Astrocyte (in vitro differentiated cells and primary cell): ENCODE data around the gene FSD1. TPM values are rescaled to one million over a fixed set of nuclear protein-coding genes. Genes with fewer than 3 reads are reported as not detected.

Source experiments
- DNase-seq: peaks from one replicate; pipeline ENCODE4 v3.0.0-alpha.2; 2010; ENCODE audit warnings: low read depth
- FAIRE-seq: peaks from 2 replicates; lab custom pipeline; 2011; peaks lifted over from hg19 to GRCh38; lab: Jason Lieb, UNC
- H2AFZ ChIP-seq: 2 replicates; pipeline ENCODE4 v1.6.0; 2012; ENCODE audit warnings: low read depth, low read length, inconsistent platforms
- H3K27ac ChIP-seq: 2 replicates; pipeline ENCODE4 v1.5.1; 2011; ENCODE audit warnings: low read depth, low read length, inconsistent platforms
- H3K27me3 ChIP-seq: 2 replicates; pipeline ENCODE4 v1.6.0; 2011; ENCODE audit warnings: low read length, inconsistent platforms; ENCODE audit not compliant: insufficient read depth
- H3K36me3 ChIP-seq: 2 replicates; pipeline ENCODE4 v1.5.1; 2011; ENCODE audit warnings: low read length, inconsistent platforms; ENCODE audit not compliant: insufficient read depth
- H3K4me1 ChIP-seq: 2 replicates; pipeline ENCODE4 v1.5.1; 2011; ENCODE audit warnings: low read length, inconsistent platforms; ENCODE audit not compliant: insufficient read depth
- H3K4me2 ChIP-seq: 2 replicates; pipeline ENCODE4 v1.6.0; 2012; ENCODE audit warnings: low read length, inconsistent platforms
- H3K4me3 ChIP-seq: 2 replicates; pipeline ENCODE4 v1.5.1; 2011; ENCODE audit warnings: low read depth, mild to moderate bottlenecking, low read length, inconsistent platforms; ENCODE audit not compliant: insufficient read depth
- H3K79me2 ChIP-seq: 2 replicates; pipeline ENCODE4 v1.6.0; 2012; ENCODE audit warnings: mild to moderate bottlenecking, low read length, inconsistent platforms; ENCODE audit not compliant: insufficient read depth
- H3K9ac ChIP-seq: 2 replicates; pipeline ENCODE4 v1.6.0; 2012; ENCODE audit warnings: mild to moderate bottlenecking, low read length, inconsistent platforms
- H3K9me3 ChIP-seq: 2 replicates; pipeline ENCODE4 v1.5.1; 2012; ENCODE audit warnings: low read depth, mild to moderate bottlenecking, low read length, inconsistent platforms; ENCODE audit not compliant: insufficient read depth
- H4K20me1 ChIP-seq: 2 replicates; pipeline ENCODE4 v1.6.0; 2012; ENCODE audit warnings: low read length, inconsistent platforms; ENCODE audit not compliant: insufficient read depth
- H3K27ac Mint-ChIP-seq: one replicate; pipeline ENCODE4 v1.8.0; 2021; ENCODE audit warnings: mild to moderate bottlenecking, mixed read lengths; ENCODE audit not compliant: unreplicated experiment
- H3K27me3 Mint-ChIP-seq: one replicate; pipeline ENCODE4 v1.8.0; 2021; ENCODE audit warnings: low read depth, mixed read lengths; ENCODE audit not compliant: unreplicated experiment
- H3K36me3 Mint-ChIP-seq: one replicate; pipeline ENCODE4 v1.8.0; 2021; ENCODE audit warnings: low read depth, mixed read lengths; ENCODE audit not compliant: unreplicated experiment
- H3K4me1 Mint-ChIP-seq: one replicate; pipeline ENCODE4 v1.8.0; 2021; ENCODE audit warnings: low read depth, mixed read lengths; ENCODE audit not compliant: unreplicated experiment
- H3K4me3 Mint-ChIP-seq: one replicate; pipeline ENCODE4 v1.8.0; 2021; ENCODE audit warnings: mild to moderate bottlenecking, moderate library complexity, mixed read lengths; ENCODE audit not compliant: unreplicated experiment
- H3K9me3 Mint-ChIP-seq: one replicate; pipeline ENCODE4 v1.8.0; 2021; ENCODE audit warnings: mild to moderate bottlenecking, mixed read lengths; ENCODE audit not compliant: unreplicated experiment
- EZH2 ChIP-seq: IDR thresholded peaks from 2 replicates; pipeline ENCODE4 v1.6.1; 2012; ENCODE audit warnings: mild to moderate bottlenecking, low read length, inconsistent platforms; ENCODE audit not compliant: insufficient read depth
- total RNA-seq: library from RNA; stranded (reverse); gene quantifications from 2 replicates; pipeline ENCODE4 v1.2.1, GENCODE V29; 2021
- TF ChIP-seq, protein P1 (sequence below): IDR thresholded peaks from 2 replicates; pipeline ENCODE4 v1.5.1; 2011; ENCODE audit warnings: low read depth, mild to moderate bottlenecking, inconsistent platforms, low read length, moderate library complexity; ENCODE audit not compliant: insufficient read depth

FSD1 gene
- total RNA-seq, 1 donor from 2014 or later: 15.1 TPM

DNA sequence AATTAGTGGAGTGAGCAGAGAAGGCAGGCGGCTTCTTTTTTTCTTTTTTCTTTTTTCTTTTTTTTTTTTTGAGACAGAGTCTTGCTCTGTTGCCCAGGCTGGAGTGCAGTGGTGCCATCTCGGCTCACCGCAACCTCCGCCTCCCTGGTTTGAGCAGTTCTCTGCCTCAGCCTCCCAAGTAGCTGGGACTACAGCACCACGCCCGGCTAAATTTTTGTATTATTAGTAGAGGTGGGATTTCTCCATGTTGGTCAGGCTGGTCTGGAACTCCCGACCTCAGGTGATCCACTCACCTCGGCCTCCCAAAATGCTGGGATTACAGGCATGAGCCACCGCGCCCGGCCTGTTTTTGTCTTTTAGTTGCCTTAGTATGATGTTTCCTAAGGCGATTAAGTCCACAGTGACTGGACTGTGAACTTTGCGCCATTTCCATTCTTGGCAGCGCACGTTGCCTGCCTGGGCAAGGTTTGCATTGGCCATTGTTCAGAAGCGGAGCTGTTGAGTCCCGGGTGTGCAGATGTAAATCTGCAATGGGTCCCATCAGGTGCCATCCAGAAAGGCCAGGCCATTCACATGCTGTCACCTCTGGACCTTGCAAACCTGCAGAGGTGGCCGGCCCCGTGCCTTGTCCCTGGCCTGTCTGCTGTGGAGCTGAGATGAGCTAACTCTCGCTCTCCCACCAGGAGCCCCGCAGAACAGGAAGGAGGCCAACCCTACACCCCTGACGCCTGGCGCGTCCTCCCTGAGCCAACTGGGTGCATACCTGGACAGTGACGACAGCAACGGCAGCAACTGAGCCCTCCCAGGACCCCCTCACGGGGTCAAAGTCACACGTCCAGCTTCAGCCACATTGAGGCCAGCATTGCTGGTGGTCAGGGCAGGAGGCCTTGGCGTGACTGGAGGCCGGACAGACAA is 36.2 kb upstream of the FSD1 start:
- Mint-ChIP-seq H3K27ac (no peak overlapping the region), H3K36me3 (peaks cover 12% of the 10 kb centered on the region), H3K4me3 (no peak overlapping the region), H3K9me3 (peaks cover 2% of the 10 kb centered on the region), H3K27me3 (no peaks in the 10 kb centered on the region), H3K4me1 (no peaks in the 10 kb centered on the region)
- Histone ChIP-seq H3K9me3 (no peaks in the 10 kb centered on the region), H3K79me2 (no peaks in the 10 kb centered on the region), H2AFZ (no peak overlapping the region), H3K27ac (no peak overlapping the region), H3K9ac (no peak overlapping the region), H3K4me2 (no peak overlapping the region), H4K20me1 (peaks cover 6% of the 10 kb centered on the region), H3K4me1 (no peaks in the 10 kb centered on the region), H3K4me3 (no peak overlapping the region), H3K36me3 (peaks cover 3% of the 10 kb centered on the region), H3K27me3 (no peaks in the 10 kb centered on the region)
- FAIRE-seq: no peak
- no peak for TF ChIP-seq EZH2
- TF ChIP-seq, protein P1, sequence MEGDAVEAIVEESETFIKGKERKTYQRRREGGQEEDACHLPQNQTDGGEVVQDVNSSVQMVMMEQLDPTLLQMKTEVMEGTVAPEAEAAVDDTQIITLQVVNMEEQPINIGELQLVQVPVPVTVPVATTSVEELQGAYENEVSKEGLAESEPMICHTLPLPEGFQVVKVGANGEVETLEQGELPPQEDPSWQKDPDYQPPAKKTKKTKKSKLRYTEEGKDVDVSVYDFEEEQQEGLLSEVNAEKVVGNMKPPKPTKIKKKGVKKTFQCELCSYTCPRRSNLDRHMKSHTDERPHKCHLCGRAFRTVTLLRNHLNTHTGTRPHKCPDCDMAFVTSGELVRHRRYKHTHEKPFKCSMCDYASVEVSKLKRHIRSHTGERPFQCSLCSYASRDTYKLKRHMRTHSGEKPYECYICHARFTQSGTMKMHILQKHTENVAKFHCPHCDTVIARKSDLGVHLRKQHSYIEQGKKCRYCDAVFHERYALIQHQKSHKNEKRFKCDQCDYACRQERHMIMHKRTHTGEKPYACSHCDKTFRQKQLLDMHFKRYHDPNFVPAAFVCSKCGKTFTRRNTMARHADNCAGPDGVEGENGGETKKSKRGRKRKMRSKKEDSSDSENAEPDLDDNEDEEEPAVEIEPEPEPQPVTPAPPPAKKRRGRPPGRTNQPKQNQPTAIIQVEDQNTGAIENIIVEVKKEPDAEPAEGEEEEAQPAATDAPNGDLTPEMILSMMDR: no peak
- DNase-seq: no peak

DNA sequence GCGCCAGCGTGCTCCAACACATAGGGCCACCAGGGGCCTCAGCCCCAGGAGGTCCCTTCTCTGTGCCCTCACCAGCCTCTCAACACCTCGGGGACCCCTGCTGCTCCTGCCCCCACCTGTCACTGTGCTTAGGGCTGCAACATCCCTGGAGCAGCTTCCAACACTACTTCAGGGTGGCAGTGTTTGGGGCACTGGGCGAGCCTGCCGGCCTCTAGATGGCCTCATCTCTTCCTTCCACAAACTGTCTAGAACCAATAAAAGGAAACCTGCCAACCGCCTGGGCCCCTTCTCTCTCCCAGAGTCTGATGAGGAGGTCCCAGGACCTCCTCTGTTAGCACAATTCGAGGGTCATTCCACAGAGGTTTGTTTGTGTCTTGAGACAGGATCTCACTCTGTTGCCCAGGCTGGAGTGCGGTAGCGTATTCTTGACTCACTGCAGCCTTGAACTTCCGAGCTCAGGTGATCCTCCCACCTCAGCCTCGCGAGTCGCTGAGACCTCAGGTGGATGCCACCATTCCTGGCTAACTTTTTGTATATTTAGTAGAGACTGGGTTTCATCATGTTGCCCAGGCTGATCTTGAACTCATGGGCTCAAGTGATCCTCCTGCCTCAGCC is 35.5 kb upstream of the FSD1 start:
- FAIRE-seq (no peak), DNase-seq (no peak)
- Histone ChIP-seq H3K36me3 (peaks cover 3% of the 10 kb centered on the region), H3K9me3 (no peaks in the 10 kb centered on the region), H3K4me2 (no peak overlapping the region), H3K4me1 (no peaks in the 10 kb centered on the region), H4K20me1 (peaks cover 6% of the 10 kb centered on the region), H3K27ac (no peak overlapping the region), H3K79me2 (no peaks in the 10 kb centered on the region), H2AFZ (no peak overlapping the region), H3K27me3 (no peaks in the 10 kb centered on the region), H3K9ac (no peak overlapping the region), H3K4me3 (no peak overlapping the region)
- Mint-ChIP-seq H3K36me3 (peaks cover 12% of the 10 kb centered on the region), H3K4me1 (no peaks in the 10 kb centered on the region), H3K27ac (no peak overlapping the region), H3K27me3 (no peaks in the 10 kb centered on the region), H3K9me3 (peaks cover 2% of the 10 kb centered on the region), H3K4me3 (no peak overlapping the region)
- no peak for TF ChIP-seq EZH2
- TF ChIP-seq, protein P1: no peak
